RWPE2 (cell line): ENCODE data around the gene ZFAND3.

Experiments
- ATAC-seq: fragments of 200-7000 bp; cut with Tn5 transposase; 3 replicates; pipeline ENCODE4 v1.9.1; 2021; ENCODE audit warnings: low read depth
- DNase-seq: peaks from one replicate; pipeline ENCODE4 v3.0.0-alpha.2; 2020; ENCODE audit warnings: low spot score
- H3K27ac ChIP-seq: fragments of 450-650 bp; 2 replicates; pipeline ENCODE4 v1.5.1; 2017; ENCODE audit warnings: mild to moderate bottlenecking; ENCODE audit not compliant: poor library complexity, severe bottlenecking
- H3K27me3 ChIP-seq: fragments of 250-450 bp; sonication (Bioruptor Pico); 2 replicates; pipeline ENCODE4 v1.5.1; 2021; ENCODE audit warnings: mild to moderate bottlenecking, moderate library complexity; ENCODE audit not compliant: insufficient read depth, poor library complexity, severe bottlenecking
- H3K36me3 ChIP-seq: fragments of 250-450 bp; sonication (Bioruptor Pico); 2 replicates; pipeline ENCODE4 v1.5.1; 2020; ENCODE audit warnings: low read depth, mild to moderate bottlenecking, moderate library complexity
- H3K4me1 ChIP-seq: fragments of 250-450 bp; sonication (Bioruptor Pico); 2 replicates; pipeline ENCODE4 v1.5.1; 2021; ENCODE audit warnings: mild to moderate bottlenecking, moderate library complexity; ENCODE audit not compliant: insufficient read depth, poor library complexity, severe bottlenecking
- H3K4me3 ChIP-seq: fragments of 250-450 bp; sonication (Bioruptor Pico); 2 replicates; pipeline ENCODE4 v1.5.1; 2021; ENCODE audit warnings: mild to moderate bottlenecking, moderate library complexity; ENCODE audit not compliant: severe bottlenecking
- H3K9me3 ChIP-seq: fragments of 250-450 bp; sonication (Bioruptor Pico); 2 replicates; pipeline ENCODE4 v1.5.1; 2021; ENCODE audit warnings: mild to moderate bottlenecking, moderate library complexity; ENCODE audit not compliant: severe bottlenecking
- CTCF ChIP-seq: fragments of 450-650 bp; IDR thresholded peaks from one replicate; pipeline ENCODE4 v1.5.1; 2017; ENCODE audit warnings: mild to moderate bottlenecking, moderate library complexity; ENCODE audit not compliant: poor library complexity, severe bottlenecking

The ZFAND3 gene

GRCh38 chr6:37847704-37848103 is 28.2 kb downstream of the ZFAND3 start:
- Histone ChIP-seq H3K4me1 (peaks cover 13% of the 10 kb centered on the region), H3K9me3 (no peaks in the 10 kb centered on the region), H3K27ac (no peak overlapping the region), H3K36me3 (no peaks in the 10 kb centered on the region), H3K27me3 (no peaks in the 10 kb centered on the region), H3K4me3 (no peak overlapping the region)
- DNase-seq (no peak), ATAC-seq (no peak)
- no peak for TF ChIP-seq CTCF

- H3K27ac ChIP-seq = no peak overlapping the region
- peaks cover 13% of the 10 kb centered on the region for H3K4me1 ChIP-seq
- no peak overlapping the region for H3K4me3 ChIP-seq
- no peaks in the 10 kb centered on the region for H3K36me3 ChIP-seq
- no peak for DNase-seq
- no peak for ATAC-seq
- no peaks in the 10 kb centered on the region for H3K9me3 ChIP-seq
- TF ChIP-seq CTCF = no peak
- no peaks in the 10 kb centered on the region for H3K27me3 ChIP-seq
Observed at GRCh38 chr6:37848371-37848770, 28.8 kb downstream of the ZFAND3 start.

GRCh38 chr6:37850260-37850659 is 30.7 kb downstream of the ZFAND3 start:
- no peaks in the 10 kb centered on the region for H3K27me3 ChIP-seq
- H3K27ac ChIP-seq = no peak overlapping the region
- DNase-seq (no peak), ATAC-seq (no peak)
- H3K4me3 ChIP-seq = no peak overlapping the region
- H3K36me3 ChIP-seq = no peaks in the 10 kb centered on the region
- no peak for TF ChIP-seq CTCF
- no peaks in the 10 kb centered on the region for H3K9me3 ChIP-seq
- peaks cover 9% of the 10 kb centered on the region for H3K4me1 ChIP-seq

- no peak for DNase-seq
- H3K4me3 ChIP-seq = no peak overlapping the region
- ATAC-seq = no peak
- no peak for TF ChIP-seq CTCF
- H3K9me3 ChIP-seq = no peaks in the 10 kb centered on the region
- H3K4me1 ChIP-seq = peaks cover 3% of the 10 kb centered on the region
- H3K27ac ChIP-seq = no peak overlapping the region
- H3K36me3 ChIP-seq = no peaks in the 10 kb centered on the region
- H3K27me3 ChIP-seq = no peaks in the 10 kb centered on the region
Observed at GRCh38 chr6:37850728-37851285, 31.3 kb downstream of the ZFAND3 start.

- DNase-seq (no peak), ATAC-seq (no peak)
- Histone ChIP-seq H3K27ac (no peak overlapping the region), H3K27me3 (no peaks in the 10 kb centered on the region), H3K36me3 (0 out of 2 replicates have a peak, but pooled peaks cover 2% of the 10 kb centered on the region), H3K9me3 (no peaks in the 10 kb centered on the region), H3K4me1 (no peaks in the 10 kb centered on the region), H3K4me3 (no peak overlapping the region)
- no peak for TF ChIP-seq CTCF
Observed at GRCh38 chr6:37851997-37852524, 32.5 kb downstream of the ZFAND3 start.
